Globus pallidus (tissue), 1 donor: Measurements from ENCODE around the gene TRIOBP.
A peak's percentile ranks its signal among the peaks of the same experiment; 100 is the strongest.

Experiments
- DNase-seq: peaks from one replicate; pipeline ENCODE4 v3.0.0-alpha.2; 2015; ENCODE audit warnings: low spot score

Gene TRIOBP

DNA sequence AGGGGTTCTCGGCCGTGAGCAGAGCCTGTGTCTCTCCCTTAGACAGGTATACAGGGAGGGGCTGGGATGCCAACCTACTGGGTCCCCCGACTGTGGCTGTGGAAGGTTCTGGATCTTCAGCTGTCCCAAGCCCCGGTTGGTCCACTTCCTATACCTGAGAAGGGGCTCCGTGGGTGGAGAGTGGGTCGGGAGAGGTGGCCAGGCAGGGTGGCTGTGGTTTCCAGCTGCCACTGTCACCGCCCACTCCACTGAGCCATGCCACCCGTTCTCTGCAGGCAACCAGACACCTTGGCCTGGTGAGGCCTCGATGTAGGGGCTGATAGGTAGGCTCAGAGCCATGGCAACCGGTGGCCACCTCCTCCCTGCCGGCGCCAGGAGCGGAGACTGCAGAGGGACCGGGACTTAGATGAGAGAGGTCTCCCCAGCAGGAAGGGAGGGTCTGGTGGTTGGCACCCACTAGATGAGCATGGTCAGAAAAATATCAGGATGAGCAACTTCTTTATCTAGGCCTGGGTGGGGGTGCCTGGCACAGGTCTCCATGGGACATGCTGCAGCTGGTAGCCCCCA is 53.8 kb downstream of the TRIOBP start:
- DNase-seq = no peak

DNA sequence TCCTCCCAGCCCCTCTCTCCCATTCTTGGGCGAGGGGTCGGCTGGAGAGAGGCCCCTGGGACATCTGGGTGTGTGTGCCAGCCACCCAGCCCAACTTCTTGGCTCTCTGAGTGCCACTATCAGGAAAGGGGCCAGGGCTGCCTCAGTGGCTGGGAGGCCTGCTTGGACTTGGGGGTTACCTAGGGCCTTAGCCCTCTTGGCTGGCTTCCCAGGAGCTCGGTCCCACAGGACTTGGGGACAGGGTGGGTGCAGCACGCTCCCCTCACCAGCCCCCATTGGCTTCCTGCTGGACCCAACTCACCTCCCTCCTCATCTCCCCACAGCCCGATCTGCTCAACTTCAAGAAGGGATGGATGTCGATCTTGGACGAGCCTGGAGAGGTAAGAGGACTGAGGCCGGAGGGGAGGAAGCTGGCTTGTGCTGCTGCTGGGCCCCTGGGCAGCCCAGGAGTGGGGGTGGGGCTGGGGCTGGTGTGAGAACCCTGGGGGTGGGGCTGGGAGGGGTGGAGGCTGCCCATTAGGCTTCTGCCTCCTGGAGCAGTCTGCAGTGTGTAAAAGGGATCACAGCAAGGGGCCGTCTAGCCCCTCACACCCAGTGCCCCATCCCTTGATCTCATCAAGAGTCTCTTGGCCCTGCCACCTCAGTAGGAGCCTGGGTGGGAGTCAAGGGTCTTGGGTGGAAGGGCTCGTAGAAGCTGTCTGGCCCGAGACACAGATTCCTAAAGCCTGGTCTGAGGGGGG is 54.8 kb downstream of the TRIOBP start:
- no peak for DNase-seq

DNA sequence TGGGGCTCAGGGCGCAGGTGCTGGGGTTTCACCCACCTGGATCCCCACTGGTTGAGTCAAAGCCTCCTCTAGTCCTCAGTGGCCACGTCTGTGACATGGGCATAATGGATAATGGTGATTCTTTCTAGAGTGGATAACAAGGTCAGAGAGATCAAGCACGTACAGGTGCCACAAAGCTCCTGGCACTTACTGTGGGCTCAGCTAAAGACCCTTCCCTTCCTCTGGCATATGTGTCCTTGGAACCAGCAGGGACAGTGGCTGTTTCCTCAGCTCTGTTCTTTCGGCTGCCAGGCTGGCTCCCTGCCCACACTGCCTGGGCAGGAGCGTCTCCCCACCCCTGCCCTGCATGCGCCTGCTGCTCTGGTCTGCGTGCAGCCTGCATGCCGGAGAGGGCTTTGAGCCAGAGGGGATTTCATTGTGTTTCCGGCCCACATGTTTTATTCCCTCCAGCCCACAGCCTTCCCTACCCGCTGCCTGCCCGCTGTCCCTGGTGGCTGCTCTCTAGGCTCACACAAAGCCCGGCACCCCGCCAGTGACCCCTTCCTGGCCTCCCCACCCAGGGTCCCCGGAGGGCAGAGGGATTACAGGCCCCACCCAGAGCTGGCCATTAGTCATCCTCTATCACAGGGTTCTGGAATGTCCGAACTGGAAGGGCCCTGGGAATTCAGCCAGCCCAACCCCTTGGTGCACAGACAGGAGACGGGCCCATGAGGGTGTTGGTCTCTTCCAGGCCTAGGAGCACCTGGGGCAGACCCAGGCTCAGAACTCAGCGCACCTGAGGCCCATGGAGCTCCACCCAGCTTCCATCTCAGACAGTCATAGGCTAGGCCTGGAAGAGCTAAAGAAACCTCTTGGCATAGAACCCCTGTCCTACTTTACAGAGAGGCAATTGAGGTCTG is 55.6 kb downstream of the TRIOBP start:
- DNase-seq = peak; percentile 26

DNA sequence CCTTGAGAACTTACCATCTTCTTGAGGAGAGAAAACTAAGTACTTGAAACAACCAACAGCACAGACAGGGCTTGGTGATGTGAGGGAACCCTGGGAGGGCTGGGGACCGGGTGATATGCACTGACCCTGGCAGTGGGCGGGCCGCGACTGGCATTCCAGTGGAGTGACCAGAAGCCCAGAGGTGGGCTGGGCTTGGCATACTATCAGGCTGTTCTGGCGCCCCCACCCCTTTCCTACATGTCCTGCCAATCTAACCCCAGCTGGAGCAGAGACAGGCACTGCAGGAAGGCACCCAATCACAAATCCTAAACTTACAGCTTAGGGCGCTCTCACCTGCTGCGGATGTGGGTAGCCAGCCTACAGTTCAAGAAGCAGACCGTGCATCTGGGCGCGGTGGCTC is 56.9 kb downstream of the TRIOBP start:
- no peak for DNase-seq

DNA sequence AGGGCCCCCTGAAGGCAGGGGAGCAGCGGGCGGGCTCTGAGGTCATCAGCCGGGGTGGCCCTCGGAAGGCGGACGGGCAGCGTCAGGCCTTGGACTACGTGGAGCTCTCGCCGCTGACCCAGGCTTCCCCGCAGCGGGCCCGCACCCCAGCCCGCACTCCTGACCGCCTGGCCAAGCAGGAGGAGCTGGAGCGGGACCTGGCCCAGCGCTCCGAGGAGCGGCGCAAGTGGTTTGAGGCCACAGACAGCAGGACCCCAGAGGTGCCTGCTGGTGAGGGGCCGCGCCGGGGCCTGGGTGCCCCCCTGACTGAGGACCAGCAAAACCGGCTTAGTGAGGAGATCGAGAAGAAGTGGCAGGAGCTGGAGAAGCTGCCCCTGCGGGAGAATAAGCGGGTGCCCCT is 60.8 kb downstream of the TRIOBP start:
- no peak for DNase-seq

DNA sequence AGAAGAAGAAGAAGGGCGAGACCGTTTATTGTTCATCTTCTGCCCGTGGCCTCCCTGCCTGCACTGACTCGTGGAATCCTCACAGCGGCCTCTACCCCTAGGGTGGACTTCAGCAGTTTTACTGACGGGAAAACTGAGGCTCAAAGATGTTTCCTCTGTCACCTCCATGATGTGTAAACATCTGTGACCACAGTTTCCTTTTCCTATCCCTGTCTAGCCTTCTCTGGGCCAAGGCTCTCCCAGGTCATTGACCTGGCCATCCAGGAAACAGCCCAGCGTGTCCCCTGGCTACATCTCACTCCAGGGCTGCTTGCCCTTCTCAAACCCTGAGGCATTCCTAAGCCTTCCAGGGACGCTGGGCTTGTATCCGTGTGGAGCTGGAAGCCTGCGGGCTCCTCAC is 61.8 kb downstream of the TRIOBP start:
- DNase-seq = no peak

DNA sequence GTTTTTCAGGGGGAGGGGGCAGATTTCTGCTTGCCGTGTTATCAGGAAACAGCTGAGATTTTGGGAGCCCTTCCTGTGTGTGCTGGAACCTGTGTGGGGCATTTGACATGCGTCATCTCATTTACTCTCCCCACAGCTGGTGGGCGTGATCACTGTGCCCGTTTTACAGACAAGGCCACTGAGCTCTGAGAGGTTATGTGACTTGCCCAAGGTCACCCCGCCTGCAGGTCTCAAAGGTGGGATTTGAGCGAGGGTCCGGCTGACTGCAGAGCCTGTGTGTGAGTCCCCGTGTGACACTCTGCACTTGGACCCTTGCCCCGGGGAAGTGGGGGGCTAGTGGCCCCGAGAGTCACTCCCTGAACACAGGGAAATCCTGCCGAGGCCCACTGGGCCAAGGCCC is 62.4 kb downstream of the TRIOBP start:
- DNase-seq = no peak

DNA sequence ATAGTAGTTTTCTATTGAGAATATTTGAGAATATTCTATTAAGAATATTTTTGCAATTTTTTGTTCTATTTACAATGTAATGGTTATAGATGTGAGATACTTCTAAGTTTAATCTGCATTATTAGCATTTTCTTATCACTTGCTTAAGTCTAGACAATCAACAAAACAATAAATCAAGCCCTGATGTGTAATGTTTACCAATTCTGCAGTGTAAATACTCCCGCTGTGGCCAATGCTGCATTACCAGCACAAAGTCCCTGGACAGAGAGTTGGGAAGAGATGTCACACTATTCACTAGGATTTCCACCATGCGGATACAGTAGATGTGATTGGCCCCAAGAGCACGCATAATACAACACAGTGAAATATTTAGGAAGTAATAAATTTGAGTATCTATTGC is 63.3 kb downstream of the TRIOBP start:
- DNase-seq = no peak

DNA sequence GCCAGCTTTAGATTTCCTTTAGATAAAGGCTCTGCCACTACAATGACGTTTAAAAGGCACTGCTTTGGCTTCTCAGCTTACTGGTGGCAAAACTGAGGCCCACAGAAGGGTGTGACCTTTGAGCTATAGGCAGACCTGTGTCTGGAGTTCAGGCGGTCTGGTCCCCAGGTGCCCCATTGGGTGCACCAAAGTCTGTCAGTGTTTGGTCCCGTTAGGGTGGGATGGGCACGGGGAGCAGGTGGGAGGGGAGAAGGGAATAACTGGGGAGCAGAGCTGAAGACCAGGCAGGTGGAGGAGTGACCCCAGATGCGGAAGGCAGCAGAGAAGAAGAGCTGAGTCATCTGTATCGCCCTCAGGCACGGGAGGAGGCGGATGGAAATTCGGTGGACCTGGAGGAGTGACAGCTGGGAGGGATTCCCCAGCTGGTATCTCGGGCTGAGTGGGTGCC is 65.6 kb downstream of the TRIOBP start:
- DNase-seq = no peak

DNA sequence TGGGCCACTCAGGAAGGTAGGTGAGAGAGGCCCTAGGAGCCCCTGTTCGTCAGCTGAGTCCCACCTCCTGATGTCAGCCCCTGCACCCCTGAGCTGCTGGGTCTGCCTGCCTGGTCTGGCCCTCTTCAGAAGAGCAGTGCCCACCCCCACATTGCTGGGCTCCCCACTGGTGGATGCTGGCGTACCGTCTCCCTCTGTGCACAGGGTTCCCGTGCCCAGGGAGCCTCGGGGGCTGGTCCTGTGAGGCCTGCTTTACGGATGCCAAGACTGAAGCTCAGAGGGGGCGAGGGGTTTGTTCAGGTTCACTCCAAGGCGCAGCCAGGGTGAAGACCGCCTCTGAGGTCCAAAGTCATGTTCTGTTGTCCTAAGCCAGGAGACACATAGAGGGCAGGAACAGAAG is 66.2 kb downstream of the TRIOBP start:
- no peak for DNase-seq

DNA sequence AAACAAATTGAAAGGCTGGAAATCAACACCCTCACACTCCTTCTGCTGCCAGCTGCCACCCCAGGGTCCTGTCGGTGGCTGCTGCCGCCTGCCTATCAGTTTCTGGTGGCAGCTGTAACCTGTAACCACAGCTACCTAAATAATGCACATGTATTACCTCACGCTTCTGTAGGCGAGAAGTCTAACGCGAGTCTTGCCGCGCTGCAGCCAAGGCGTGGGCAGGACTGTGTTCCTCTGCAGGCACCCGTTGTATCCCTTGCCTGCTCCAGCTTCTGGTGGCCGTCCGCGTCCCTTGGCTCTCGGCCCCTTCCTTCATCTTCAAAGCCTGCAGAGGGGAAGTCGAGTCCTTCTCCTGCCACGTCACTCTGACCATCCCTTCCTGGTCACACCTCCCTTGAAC is 66.8 kb downstream of the TRIOBP start:
- no peak for DNase-seq

DNA sequence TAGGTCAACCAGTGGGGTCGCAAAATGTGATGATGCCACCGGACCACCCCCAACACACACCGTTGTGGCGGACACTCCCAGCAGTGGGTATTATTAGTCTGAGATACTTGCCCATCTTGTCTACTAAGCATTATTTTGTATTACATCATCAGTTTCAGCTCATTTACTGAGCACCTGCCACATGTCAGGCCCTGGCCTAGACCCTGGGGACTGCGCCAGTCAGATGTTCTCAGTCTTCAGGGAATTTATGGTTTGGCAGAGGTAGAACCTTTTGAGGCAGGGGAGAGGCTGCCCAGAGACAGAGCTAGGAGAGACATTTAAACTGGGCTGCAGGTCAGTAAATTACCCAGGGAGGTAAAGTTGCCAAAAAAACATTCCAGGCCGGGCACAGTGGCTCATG is 67.8 kb downstream of the TRIOBP start:
- DNase-seq = no peak

DNA sequence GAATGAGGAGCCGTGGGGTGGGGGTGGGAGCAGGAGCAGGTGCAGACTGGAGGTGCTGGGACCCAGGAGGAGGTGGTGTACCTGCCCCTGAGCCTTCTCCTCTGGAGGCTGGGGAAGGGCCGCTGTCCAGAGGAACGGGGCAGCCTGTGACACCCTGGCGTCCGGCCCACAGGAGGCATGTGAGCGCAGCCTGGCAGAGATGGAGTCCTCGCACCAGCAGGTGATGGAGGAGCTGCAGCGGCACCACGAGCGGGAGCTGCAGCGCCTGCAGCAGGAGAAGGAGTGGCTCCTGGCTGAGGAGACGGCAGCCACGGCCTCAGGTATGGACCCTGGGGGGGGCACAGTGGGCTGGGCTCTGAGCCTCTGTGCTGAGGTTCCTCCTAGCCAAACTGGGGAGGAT is 68.7 kb downstream of the TRIOBP start:
- DNase-seq = no peak

DNA sequence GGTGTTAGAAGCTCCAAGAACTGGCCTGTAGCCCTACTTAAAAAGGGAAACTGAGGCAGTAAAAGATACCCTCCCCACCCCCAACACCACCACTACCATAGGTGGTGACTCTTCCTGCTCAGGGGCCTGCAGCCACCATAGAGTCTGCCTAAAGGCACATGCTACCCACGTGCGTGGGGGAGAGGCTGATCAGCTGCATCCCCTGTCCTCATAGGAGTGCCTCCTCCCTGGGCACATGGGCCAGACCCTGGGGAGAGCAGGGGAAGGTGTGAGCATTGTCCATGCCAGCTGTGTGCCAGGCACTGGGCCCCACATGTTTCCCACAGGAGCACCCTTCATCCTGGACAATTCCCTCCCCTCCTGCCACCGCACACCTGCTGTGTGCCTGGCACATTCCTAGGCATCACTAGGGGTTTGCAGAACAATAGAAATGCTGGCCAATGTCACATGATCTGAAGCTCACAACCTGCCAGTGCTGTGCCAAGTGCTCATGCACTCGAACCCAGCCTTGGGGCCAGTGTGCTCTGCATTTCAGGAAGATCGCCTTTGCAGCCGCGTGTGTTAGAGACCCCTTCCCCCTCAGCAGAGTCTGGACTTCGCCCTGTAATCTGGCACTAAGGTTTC is 69.2 kb downstream of the TRIOBP start:
- DNase-seq = no peak

DNA sequence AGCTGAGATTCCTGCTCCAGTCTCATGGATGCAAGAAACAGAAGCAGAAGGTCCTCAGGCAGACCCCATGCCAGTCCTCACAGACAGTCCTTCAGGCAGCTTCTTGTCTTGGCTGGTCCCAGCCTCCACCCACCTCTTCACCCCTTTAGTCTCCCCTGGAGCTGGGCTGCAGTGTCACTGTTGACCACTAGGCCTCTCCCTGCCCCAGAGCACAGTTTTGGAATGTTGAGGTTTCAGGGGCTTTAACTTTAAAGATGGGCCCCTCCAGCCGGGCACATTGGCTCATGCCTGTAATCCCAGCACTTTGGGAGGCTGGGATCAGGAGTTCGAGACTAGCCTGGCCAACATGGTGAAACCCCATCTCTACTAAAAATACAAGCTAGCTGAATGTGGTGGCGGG is 71.4 kb downstream of the TRIOBP start:
- DNase-seq = no peak

DNA sequence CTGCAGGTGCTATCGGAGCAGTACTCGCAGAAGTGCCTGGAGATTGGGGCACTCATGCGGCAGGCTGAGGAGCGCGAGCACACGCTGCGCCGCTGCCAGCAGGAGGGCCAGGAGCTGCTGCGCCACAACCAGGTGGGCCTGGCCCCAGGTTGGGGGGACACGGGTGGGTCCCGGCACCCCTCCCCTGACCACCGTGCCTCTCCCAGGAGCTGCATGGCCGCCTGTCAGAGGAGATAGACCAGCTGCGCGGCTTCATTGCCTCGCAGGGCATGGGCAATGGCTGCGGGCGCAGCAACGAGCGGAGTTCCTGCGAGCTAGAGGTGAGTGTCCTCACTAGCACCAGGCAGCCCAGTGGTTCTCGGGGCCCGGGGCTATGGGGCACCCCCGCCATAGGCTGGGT is 72.2 kb downstream of the TRIOBP start:
- no peak for DNase-seq

DNA sequence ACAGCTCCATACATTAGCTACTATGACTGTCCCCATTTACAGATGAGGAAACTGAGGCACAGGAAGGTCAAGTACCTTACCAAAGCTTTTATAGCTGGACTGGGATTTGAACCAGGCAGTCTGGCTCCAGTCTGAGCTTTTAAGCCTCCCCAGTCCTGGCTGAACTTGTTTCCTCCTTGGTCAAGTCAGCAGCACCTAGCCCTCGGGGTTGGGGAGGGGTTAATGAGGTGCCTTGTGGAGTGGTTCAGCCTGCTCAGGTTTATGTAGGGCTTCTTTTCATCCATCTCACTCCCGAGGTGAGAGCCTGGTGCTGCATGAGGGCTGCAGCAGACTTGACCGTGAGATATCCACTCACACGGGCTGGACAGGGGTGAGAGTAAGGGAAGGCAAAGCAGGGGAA is 74.2 kb downstream of the TRIOBP start:
- no peak for DNase-seq

DNA sequence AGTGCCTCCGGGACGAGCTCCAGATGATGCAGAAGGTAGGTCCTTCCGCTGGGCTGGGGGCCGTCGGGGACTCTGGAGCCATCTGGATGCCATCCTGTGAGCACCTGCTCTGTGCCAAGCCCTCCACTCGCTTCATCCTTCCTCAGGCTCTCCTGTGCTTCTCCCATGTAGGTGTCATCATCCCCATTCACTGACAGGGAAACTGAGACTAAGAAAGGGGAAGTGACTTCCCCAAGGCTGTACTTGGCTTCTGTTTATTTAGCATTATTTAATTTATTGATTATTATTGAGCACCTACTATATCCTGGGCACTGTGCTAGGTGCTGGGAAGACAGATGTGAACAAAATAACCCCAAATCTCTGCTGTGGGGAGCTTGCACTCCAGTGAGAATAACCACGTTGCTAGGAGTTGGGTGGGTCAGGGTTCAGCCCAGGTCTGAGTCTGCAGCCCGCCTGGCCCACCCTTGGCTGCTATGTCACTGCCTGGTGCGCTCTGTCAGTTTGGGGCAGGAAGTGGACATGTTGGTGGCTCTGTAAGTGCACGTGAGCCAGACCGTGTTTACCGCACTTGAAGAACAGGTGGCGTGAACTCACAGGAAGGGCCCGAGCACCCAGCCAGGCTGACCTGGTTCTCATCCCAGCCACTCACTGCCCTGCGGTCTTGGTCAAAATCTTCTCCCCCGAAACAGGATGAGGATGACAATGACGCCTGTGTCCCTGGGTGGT is 75.0 kb downstream of the TRIOBP start:
- no peak for DNase-seq

DNA sequence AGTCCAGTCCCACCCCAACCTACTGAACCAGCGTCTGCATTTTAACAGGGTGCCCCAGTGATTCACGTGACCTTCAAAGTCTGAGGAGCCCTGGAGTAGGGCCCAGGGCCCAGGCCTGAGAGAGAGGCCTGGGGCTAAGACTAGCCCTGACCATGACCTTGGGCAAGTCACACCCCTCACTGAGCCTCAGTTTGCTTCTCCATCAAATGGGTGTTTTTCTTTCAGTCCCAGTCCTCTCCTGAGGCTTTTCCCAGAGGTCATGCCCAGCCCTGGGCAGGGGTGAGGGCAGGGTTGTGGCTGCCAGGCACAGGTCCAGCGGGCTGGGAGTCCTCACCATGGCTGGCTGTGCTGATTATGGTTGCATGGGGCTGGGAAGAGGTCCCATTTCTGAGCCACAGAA is 77.9 kb downstream of the TRIOBP start:
- DNase-seq = no peak

DNA sequence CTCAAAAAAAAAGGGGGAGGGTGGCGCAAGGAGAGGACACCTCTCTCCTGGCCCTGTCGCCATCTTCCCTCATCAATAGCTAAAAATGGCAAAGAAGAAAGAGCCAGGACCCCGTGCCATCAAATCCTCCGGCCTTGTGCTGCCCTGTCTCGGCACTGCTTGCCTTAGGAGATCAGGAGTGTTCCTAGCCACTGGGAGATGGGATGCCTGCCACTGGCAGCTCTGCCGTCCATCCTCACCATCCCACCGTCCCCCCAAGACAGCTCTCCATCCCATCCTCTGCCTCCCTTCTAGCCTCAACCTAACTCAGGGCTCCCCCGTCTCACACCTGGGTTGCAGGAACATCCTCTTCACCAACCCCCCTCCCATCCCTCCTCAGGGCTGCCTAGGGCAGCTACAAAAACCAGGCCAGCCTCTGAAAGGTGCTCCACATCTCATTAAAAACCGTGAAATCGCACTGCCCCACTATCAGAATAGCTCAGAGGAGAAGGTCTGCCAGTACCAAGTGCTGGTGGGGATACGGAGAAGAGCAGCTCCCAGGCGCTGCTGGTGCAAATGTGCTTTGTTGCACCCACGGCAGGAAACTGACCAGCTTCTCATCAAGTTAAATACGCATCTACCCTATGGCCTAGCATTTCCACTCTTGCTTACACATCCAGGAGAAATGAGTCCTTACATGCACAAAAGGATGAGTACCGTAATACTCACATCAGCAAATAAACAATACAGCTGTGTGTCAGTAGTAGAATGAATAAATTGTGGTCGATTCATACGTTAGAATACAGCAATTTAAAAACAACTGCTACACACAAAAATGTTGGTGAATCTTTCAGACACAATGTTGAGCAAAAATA is 79.2 kb downstream of the TRIOBP start:
- DNase-seq = no peak

DNA sequence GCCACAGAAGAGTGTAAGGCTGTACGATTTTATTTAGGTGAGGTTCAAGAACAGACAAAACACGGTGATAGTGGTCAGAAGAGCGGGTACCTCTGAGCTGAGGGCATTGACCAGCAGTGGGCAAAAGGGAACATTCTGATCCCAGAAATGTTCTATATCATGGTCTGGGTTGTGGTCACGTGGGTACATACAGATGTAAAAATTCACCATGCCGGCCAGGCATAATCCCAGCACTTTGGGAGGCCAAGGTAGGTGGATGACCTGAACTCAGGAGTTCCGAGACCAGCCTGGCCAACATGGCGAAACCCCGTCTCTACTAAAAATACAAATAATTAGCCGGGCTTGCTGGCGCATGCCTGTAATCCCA is 79.8 kb downstream of the TRIOBP start:
- DNase-seq = no peak
